Peyer's patch (tissue), 4 donors: ENCODE data around the gene HSD3B1. TPM values are rescaled to one million over a fixed set of nuclear protein-coding genes. Genes with fewer than 3 reads are reported as not detected.

Experiments
- DNase-seq, 3 donors: peaks; one replicate each; pipeline ENCODE4 v3.0.0-alpha.2; 2017 to 2019
- H3K27ac ChIP-seq, 4 donors: fragments of 200-600 bp; sonication (generic); one replicate each; pipeline ENCODE4 v1.5.1; 2016 to 2019
- H3K27me3 ChIP-seq, 2 donors: fragments of 200-600 bp; sonication (generic); one replicate each; pipeline ENCODE4 v1.5.1; 2019
- H3K36me3 ChIP-seq, 3 donors: fragments of 200-600 bp; sonication (generic); one replicate each; pipeline ENCODE4 v1.5.1; 2016 to 2019
- H3K4me1 ChIP-seq, 4 donors: fragments of 200-600 bp; sonication (generic); one replicate each; pipeline ENCODE4 v1.5.1; 2016 to 2019
- H3K4me3 ChIP-seq, 4 donors: fragments of 200-600 bp; sonication (generic); 1 replicate in 3 of 4; 2 replicates in 1 of 4; pipeline ENCODE4 v1.5.1; 2016 to 2019; ENCODE audit warnings: mild to moderate bottlenecking in 1 of 4
- H3K9me3 ChIP-seq, 4 donors: fragments of 200-600 bp; sonication (generic); one replicate each; pipeline ENCODE4 v1.5.1; 2016 to 2019; ENCODE audit warnings: mild to moderate bottlenecking in 1 of 4
- POLR2A ChIP-seq, 2 donors: fragments of 450-650 bp; IDR thresholded peaks; one replicate each; pipeline ENCODE4 v1.5.1; 2017; ENCODE audit warnings: antibody characterized with exemption in 2 of 2, mild to moderate bottlenecking in 2 of 2, moderate library complexity in 2 of 2
- total RNA-seq, 4 donors: library from RNA; depleted of rRNA; stranded (reverse); fragments of >200 nt; gene quantifications; one replicate each; pipeline ENCODE4 v1.1.0, GENCODE V29; 2016
- TF ChIP-seq, protein P1 (sequence below), 6 experiments: fragments of 450-650 bp in 4 of 6; fragments of 200-600 bp in 2 of 6; sonication (generic) in 1 of 6; IDR thresholded peaks; one replicate each; pipeline ENCODE4 v1.5.1; 2017 to 2019; ENCODE audit warnings: antibody characterized with exemption in 6 of 6, mild to moderate bottlenecking in 3 of 6, moderate library complexity in 1 of 6

The HSD3B1 gene
- total RNA-seq, 4 donors from 2014 or later = 61.3 to 121 (median 71.3) TPM; not detected in 1

DNA sequence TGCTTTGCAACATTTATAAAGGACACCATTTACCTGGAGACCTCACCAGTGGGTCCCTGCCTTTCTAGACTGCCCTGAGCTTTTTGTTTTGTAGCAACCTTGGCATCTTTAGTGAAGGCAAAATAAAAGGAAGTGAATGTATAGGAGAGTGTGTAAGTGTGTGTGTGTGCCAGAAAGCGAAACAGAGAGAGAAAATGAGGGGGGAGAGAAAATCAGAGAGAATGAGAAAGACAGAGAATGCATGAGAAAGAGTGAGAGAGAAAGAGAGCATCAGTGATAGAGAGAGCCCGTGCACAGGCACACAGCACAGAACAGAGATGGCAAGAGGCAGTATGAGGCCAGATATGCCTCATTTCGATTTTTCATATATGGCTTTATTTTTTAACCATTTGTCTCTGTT is 57.5 kb downstream of the HSD3B1 start:
- DNase-seq = no peak
- Histone ChIP-seq H3K36me3 (no peaks in the 10 kb centered on the region), H3K4me1 (no peaks in the 10 kb centered on the region), H3K27ac (no peak overlapping the region), H3K9me3 (no peaks in the 10 kb centered on the region), H3K4me3 (no peak overlapping the region), H3K27me3 (no peaks in the 10 kb centered on the region)
- TF ChIP-seq, protein P1, sequence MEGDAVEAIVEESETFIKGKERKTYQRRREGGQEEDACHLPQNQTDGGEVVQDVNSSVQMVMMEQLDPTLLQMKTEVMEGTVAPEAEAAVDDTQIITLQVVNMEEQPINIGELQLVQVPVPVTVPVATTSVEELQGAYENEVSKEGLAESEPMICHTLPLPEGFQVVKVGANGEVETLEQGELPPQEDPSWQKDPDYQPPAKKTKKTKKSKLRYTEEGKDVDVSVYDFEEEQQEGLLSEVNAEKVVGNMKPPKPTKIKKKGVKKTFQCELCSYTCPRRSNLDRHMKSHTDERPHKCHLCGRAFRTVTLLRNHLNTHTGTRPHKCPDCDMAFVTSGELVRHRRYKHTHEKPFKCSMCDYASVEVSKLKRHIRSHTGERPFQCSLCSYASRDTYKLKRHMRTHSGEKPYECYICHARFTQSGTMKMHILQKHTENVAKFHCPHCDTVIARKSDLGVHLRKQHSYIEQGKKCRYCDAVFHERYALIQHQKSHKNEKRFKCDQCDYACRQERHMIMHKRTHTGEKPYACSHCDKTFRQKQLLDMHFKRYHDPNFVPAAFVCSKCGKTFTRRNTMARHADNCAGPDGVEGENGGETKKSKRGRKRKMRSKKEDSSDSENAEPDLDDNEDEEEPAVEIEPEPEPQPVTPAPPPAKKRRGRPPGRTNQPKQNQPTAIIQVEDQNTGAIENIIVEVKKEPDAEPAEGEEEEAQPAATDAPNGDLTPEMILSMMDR (IDR thresholded peaks at IDR 0.05) = no peak
- no peak for TF ChIP-seq POLR2A (IDR thresholded peaks at IDR 0.05)

Other genes starting within 250 kb of the HSD3B1 start
- under 1 TPM in 1 of 4 donors, not detected in 3; 0.76 TPM for gene HAO2, start 138.4 kb upstream of the HSD3B1 start, total RNA-seq
- gene HSD3B2, start 92.1 kb upstream of the HSD3B1 start, total RNA-seq = 100 to 1,000 TPM in 2 of 4 donors, 10 to 100 TPM in 1, not detected in 1; 14.9 to 132 (median 126) TPM
- gene ZNF697, start 141.1 kb downstream of the HSD3B1 start, total RNA-seq = 1 to 10 TPM; 4.4 to 6.3 (median 5.0) TPM
- 10 to 100 TPM in 1 of 4 donors, 1 to 10 TPM in 3; 2.8 to 19.0 (median 4.3) TPM for gene PHGDH, start 204.7 kb downstream of the HSD3B1 start, total RNA-seq